CD4-positive, alpha-beta T cell treated with Interleukin-10 for 1 hour (primary cell): ENCODE measurements around the gene ZYG11B.
"Not testable (repeated sequence)": the region's sequence is repeated elsewhere in the genome, so short reads cannot be mapped to it uniquely, and the experiment has no call there.

Experiments
- DNase-seq: peaks from one replicate; pipeline ENCODE4 v3.0.0-alpha.2; 2020

The ZYG11B gene

DNA sequence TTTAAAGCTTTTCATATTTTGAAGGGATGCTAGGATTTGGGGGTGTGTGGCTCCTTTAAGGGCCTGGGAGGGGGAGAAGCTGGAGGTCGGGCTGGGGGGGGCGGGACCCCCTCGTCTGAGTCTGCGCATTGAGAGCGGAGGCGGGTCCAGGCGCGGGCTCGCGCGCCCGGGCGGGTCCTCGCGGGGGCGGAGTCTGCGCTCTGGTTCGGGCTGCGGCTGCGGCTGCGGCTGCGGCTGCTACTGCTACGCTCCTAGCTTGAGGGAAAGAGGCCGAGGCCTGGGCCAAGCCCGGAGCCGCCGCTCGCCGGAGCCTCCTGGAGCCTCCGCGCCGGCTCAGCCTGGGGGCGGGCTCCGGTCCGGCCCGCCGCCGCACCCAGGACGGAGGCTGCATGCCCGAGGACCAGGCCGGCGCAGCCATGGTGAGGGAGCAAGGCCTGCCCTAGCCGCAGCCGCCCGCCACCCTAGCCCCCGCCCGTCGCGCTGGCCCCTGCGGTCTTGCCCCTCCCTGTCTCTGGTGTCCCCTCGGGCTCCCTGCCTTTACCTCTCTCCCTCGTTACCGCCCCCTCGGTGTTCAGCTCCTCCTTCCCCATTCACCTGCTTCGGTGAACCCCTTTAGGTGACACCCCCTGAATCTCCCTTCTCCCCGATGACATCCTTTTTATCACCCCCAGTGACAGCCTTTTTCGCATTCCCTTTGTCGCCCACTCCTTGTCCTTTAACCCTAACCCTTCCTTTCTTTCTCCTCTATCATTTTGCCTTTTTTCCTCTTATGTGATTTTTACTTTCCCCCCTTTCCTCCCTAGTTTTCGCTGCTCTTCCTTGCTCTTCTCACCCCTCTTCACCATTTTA is at the start of gene ZYG11B:
TSS of gene ZYG11B (plus strand) at position 189 of the 849 bp plus-strand sequence. CDS start at position 390, 201 bp downstream.
- DNase-seq = peak; percentile 93

DNA sequence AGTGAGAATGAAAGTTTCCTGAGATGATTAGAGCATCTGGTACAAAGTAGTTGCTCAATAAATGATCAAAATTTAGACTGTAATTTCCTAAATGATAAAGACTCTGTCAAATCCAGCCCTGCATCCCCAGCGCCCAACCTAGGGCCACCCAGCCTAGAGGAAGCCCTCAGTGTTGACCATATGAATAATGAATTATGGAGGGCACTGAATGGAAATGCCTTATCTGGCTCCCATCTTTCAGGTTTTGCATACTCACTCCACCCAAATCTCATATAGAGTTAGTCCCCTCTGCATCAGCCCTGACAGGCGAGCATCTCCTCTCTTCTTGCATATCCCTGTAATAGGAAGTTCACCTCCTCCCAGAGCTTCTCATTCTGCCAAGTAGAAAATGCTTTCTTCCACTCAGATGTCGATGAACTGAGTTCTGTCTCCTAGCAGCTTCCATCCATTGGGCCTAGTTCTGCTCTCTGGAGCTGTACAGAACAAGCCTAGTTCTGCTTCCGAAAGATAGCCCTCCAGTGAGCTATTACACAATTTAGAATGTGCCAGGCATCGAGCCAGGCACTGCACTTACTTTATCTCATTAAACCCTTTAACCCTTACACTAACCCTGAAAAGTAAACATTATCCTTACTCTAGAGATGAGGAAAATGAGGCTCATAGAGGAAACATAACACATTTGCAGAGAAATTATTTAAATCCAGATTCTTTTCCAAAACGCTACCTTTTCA is 49.0 kb upstream of the ZYG11B start:
- no peak for DNase-seq

DNA sequence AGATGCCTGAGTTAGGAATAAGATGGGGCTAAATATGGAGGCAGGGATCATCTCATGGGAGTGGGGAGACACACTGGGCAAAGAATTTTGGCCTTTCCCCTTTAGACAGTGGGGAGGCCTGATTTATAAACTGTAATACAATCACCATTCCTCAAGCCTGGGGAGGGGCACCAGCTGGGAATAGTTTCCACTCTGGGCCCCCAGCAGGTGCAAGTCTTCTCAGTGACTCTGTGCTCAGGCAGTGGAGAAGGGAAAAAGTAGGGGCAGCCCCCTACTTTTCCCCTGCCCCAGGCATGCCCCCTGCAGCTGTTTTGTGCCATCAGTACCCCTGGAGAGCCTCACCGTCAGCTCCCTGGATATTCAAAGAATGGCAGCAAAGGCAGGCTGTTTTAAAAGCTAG is 47.2 kb upstream of the ZYG11B start:
- no peak for DNase-seq

DNA sequence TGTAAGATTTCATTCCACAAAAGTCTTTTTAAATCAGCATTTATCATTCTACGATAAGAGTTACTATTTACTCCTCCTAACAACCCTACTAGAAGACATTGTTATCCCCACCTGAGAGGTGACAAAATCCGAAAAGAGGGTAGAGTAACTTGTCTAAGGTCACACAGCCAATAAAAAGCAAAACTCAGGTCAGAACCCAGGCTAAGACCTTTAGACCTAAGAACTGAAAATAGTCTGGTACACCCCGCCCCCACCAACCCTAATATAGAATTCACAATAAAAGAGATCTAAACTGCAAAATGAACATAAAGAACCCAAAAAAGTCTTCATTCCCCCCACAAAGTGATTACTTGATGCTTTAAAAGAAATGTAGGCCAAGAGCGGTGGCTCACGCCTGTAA is 46.8 kb upstream of the ZYG11B start:
- DNase-seq = no peak

DNA sequence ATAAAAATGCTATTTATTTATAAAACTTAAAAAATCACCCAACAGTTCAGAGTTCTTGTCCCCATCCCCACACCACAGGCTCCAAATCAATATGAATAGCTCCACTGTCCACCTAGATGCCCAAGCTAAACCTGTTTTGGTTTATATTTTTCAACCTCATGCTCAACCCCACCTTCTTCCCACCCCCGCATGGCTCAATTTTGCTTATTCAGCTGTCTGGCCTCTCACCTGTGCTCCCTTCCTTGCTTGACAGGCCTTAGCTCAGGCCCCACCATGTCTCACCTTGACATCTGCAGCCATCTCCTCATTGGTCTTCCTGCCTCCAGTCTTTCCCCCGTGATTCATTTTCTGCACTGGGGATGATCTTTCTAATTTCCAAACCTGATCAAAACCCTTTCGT is 45.9 kb upstream of the ZYG11B start:
- DNase-seq = no peak

DNA sequence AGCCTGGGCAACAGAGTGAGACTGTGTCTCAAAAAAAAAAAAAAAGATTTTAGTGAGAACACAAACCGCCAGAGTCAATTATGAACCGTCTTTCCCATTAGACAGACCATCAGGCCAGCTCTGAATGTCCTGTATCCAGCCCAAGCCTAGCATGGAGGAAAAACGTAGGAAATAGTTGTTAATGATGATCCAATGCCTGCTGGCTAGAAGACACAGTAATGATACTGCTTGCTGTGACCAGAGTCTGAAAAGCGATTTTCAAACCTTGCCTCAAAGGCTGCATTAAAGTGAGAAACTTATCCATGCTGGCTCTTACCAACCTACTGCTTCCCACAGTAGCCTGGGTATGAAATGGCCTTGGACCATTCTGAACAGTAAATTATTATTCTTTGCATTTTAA is 45.1 kb upstream of the ZYG11B start:
- no peak for DNase-seq

DNA sequence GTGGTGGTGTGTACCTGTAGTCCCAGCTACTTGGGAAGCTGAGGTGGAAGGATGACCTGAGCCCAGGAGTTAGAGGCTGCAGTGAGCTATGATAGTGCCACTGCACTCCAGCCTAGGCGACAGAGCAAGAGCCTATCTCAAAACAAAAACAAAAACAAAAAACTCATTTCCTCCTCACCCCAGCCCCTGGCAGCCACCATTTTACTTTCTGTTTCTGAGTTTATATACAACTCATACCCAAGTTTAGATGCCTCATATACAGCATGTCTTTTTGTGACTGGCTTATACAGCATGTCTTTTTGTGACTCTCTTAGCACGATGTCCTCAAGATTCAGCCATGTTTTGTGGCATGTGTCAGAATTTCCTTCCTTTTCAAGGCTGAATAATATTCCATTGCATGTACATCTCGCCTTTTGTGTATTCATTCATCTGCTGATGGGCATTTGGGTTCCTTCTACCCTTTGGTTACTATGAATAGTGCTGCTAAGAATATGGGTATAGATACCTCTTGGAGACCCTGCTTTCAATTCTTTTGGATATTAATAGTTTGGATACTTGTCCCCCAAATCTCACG is 42.8 kb upstream of the ZYG11B start:
- no peak for DNase-seq

DNA sequence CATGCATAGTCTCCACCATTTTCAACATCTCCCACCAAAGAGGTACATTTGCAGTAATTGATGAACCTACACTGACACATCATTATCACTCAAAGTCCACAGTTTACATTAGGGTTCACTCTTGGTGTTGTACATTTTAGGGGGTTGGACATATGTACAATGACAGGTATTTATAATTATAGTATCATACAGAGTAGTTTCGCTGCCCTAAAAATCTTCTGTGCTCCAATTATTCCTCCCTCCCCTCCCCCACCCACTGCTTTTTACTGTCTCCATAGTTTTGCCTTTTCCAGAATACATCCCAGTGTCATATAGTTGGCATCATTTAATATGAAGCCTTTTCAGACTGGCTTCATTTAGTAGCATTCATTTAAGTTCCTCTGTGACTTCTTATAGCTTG is 41.7 kb upstream of the ZYG11B start:
- DNase-seq = no peak

DNA sequence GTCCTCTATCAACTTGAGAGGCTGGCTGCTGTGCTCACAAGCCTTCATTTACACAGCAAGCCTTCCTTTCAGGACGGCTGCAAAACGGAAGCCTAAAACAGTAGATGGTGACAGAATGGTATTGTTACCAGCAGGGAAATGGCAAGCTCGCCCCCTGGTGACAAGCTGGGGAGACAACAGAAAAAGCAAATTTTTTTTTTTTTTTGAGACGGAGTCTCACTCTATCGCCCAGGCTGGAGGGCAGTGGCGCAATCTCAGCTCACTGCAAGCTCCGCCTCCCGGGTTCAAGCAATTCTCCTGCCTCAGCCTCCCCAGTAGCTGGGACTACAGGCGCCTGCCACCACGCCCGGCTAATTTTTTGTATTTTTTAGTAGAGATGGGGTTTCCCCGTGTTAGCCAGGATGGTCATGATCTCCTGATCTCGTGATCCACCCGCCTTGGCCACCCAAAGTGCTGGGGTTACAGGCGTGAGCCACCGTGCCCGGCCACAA is 39.9 kb upstream of the ZYG11B start:
- DNase-seq = peak; percentile 83

DNA sequence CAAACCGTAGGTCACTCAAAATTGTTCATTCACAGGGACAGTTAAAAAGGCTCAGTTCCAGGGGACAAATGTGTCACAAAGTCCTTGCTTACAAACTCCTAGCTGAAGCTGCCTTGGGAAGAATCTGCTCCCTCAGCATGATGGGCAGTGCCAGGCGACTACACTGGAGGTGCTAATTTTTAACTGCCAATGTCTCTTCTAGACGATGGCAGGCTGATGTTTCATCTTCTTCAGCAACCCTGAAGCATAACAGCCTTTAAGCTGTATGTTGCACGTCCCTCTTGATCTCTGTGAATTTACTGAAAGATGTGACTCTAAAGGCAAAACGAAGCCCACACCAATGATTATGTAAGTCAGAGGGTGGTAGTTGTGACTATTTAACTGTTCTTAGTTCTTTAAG is 39.4 kb upstream of the ZYG11B start:
- DNase-seq = no peak

DNA sequence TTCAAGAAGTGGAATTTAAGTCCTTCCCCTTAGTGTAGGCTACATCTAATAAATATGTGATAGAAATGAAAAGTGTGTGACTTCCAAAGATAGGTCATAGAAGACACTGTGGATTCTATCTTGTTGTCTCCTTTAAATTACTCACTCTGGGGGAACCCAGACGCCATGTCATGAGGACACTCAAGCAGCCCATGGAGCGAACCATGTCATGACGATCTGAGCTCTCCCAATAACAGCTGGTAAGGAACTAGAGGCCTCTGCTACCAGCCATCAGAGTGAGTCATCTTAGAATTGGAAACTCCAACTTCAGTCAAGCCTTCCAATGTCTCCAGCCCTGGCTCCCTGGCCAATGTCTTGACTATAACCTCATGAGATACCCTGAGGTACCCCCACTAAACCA is 34.4 kb upstream of the ZYG11B start:
- no peak for DNase-seq

DNA sequence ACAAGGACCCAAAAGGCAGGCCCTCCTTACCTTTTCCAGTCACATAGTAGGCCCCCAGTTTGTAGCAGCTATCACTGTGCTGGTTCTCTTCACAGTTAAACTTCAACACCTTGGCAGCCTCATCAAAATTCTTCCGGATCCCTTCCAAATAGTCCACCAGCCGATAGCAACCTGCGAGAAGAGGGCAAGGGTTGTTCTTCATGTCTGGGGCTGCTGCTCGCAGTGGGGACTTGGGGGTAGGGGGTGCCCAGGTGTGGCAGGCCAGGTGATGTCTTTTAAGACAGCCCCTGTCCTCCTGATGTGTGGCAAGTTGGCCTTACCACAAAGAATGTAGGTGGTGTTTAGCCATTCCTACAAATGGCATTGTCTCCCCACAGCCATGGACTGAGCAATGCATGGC is 33.6 kb upstream of the ZYG11B start:
- no peak for DNase-seq

DNA sequence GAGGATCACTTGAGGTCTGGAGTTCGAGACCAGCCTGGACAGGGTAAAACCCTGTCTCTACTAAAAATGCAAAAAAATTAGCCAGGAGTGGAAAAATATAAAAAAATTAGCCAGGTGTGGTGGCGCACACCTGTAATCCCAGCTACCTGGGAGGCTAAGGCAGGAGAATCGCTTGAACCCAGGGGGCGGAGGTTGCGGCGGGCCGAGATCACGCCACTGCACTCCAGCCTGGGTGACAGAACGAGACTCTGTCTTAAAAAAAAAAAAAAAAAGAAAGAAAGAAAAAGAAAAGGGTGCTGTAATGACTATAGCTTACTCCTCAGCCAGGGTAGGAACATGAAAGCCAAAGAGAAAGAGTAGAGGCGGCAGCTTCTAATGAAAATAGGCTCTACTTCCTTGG is 32.9 kb upstream of the ZYG11B start:
- not testable (repeated sequence) for DNase-seq

DNA sequence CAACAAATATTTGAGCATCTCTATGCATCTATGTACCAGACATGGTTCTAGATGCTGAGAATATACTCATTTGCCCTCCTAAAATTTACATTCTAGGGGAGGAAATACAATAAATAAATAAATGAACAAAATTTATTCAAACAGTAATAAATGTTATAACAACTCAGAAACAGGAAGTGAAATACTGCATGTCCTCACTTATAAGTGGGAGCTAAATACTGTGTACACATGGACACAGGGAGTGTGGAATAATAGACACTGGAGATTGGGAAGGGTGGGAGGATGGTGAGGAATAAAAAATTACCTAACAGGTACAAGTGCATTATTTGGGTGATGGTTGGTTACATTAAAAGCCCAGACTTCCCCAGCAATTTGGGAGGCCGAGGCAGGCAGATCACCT is 32.4 kb upstream of the ZYG11B start:
- no peak for DNase-seq

DNA sequence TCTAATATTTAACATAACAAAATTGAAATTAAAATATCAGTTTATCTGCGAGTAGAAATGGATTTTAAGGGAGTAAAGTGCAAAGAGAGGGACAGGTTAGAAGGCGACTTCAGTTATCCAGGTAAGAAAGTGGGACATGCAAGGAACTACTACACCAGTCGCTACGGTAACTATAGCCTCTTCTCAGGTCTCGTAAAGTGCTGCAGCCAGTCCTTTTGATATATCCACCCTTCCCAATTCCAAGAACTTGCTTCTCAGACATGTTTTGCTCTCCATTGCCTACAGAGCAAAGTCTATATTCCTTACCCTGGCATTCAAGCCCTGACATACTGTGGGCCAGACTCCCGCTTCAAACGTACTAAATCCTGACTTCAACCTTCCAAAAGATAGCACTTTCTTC is 30.6 kb upstream of the ZYG11B start:
- no peak for DNase-seq

DNA sequence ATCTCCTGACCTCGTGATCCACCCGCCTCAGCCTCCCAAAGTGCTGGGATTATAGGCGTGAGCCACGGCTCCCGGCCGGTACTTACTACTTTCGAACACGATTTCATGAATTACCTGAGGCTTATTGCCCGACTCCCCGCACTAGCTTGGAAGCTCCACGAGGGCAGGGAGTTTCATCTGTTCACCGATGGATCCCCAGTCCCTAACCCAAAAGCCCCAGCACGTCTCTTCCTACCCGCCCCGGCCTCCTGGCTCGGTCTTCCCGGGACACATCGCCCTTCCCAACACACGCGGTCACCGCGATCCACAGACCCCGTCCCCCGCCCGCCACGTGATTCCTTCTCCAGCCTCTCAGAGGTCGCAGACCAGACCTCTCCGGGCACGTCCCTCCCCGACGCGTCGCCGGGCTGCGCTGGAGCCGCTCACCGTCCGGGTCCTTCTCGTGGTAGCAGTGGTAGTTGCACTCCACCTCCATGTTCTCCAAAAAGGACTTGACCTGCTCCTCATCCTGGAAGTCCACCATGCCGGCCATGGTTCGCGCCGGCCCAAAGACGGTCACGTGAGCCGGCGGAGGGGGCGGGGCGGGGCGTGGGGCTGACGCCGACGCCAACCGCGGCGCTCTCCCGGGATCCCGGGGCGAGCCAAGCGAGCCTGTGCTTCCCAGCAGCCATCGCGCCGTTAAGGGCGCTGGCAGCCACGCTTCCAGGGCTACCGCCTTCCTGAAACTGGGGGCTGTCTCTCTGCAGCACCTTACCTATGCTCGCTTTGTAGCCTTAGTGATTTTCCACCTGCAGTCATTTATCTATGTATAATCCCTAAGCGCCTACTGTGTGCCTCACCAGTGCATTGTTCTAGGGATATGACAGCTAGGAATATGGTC is 28.2 kb upstream of the ZYG11B start, which contains the start of gene COA7:
TSS of gene COA7 (minus strand) at position 553 of the 880 bp plus-strand sequence. CDS start at position 532, 21 bp downstream.
- DNase-seq = peak; percentile 70

DNA sequence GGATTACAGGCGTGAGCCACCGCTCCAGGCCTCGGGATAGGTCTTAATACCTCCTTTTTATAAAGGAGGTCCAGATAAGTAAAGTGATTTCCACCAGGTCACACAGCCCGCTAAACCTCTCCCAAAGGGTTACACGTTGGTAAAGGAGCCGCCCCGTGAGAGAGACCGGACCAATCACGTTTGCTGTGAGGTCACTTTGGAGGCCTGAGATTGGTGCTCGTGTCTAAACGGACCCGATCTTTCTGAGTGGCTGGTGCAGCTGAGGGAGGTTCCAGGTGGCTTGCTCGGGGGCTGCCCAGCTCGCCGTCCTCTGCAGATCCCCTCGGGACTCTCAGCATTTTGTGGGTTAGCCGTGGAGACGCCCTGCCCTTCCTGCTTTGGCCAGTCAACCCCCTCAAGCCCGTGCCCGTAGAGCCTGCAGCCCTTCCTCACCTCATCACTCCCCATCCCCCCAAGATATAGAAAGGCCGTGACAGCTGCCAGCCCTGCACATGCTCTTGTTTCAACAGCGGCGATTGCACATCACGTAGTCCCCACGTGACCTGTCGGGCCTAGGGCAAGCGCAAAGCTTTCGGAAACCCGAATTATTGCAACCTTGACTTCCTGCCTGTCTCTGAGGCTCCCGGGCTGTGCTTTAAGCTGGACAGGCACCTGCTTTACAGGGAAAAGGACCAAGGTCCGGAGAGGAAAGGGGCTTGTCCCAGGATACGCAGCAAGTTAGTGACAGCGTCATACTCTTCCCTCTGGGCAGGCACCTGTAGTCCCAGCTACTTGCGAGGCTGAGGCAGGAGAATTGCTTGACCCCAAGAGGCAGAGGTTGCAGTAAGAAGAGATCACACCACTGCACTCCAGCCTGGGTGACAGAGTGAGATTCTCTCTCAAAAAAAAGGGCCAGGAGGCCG is 23.1 kb upstream of the ZYG11B start:
- DNase-seq = peak; percentile 90

DNA sequence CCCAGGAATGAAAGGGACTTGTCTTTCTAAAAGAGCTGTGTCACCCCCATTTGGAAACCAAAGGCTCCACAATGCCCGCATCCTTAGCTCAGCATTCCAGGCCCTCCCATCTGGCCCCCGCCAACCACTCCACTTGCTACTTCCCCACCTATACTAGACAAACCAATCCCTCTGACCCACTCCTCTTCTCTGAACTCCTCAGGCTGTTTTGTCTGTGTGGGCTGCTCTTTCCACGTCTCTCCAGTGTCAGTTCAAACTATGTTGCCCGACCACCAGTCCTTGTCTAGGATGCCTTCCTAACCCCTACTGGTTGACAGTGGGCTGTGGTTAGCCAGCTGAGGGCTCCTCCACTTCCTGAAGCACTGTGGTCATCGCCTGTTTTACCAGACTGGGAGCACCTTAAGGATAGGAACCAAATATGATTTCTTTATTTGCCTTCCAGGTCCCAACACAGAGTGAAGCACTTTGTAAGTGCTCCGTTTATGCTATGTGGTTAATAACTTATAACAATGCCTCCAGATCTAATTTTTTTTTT is 20.1 kb upstream of the ZYG11B start:
- no peak for DNase-seq

DNA sequence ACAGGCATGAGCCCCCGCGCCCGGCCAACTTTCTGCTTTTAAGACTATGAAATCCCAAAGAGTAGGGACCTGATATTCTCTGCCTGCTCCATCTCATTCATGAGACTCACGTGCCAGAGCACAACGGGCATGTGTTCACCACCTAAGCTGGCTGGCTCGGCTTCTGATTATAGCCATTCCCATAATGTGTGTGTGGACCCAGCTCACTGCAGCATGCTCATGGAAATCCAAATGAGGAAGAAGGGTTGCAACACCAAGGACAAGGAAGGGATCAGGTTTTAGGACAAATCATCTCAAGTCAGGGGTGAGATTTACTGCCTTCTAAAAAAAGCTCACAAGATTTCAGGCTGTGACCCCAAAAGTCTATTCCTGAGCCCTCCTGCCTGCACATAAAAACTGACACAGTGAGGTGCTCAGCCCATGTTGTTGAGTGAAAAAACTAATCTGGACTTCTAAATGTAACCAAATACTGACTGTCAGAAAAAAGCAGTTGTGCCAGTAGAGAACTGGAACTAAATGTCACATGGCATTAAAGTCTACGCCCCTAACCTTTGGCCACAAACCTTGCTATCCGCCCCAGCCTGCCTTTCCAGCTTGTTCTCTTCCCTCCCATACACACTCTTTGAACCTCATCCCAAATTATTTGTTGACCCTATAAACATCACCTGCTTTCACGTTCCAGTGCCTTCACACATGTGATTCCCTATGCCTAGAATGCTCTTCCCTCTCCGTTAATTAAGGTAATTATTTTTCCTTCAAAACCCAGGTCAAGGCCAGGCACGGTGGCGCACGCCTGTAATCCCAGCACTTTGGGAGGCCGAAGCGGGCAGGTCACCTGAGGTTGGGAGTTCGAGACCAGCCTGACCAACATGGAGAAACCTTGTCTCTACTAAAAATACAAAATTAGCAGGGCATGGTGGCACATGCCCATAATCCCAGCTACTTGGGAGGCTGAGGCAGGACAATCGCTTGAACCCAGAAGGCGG is 19.0 kb upstream of the ZYG11B start:
- no peak for DNase-seq
